WTC11 (cell line): Measurements from ENCODE around the gene OLFM1. TPM values are rescaled to one million over a fixed set of nuclear protein-coding genes. Genes with fewer than 3 reads are reported as not detected.

Experiments
- ATAC-seq: fragments of 200-7000 bp; cut with Tn5 transposase; 2 replicates; pipeline ENCODE4 v1.10.0; 2021; ENCODE audit warnings: mild to moderate bottlenecking, moderate library complexity
- CTCF ChIA-PET: fragments of 300-600 bp; sonication (Branson Sonifier 250); formaldehyde crosslinking; loops from one replicate; lab custom pipeline; 2021; ENCODE audit warnings: antibody characterized with exemption; lab: Charles Lee
- POLR2A ChIA-PET: fragments of 350-600 bp; sonication (Branson Sonifier 250); formaldehyde crosslinking; loops from one replicate; lab custom pipeline; 2021; ENCODE audit warnings: antibody characterized with exemption; lab: Charles Lee
- DNase-seq: peaks from one replicate; pipeline ENCODE4 v3.0.0; 2021; ENCODE audit warnings: low spot score
- H3K27ac Mint-ChIP-seq: 2 replicates; pipeline ENCODE4 v1.8.0; 2021; ENCODE audit warnings: mixed read lengths
- H3K27me3 Mint-ChIP-seq: 2 replicates; pipeline ENCODE4 v1.8.0; 2021; ENCODE audit warnings: low read depth, mild to moderate bottlenecking, moderate library complexity, mixed read lengths
- H3K36me3 Mint-ChIP-seq: 2 replicates; pipeline ENCODE4 v1.8.0; 2021; ENCODE audit warnings: mixed read lengths
- H3K4me1 Mint-ChIP-seq: 2 replicates; pipeline ENCODE4 v1.8.0; 2022; ENCODE audit warnings: mixed read lengths
- H3K4me3 Mint-ChIP-seq: 2 replicates; pipeline ENCODE4 v1.8.0; 2021; ENCODE audit warnings: mild to moderate bottlenecking, moderate library complexity, mixed read lengths
- H3K9me3 Mint-ChIP-seq: 2 replicates; pipeline ENCODE4 v1.8.0; 2021; ENCODE audit warnings: mixed read lengths
- ESRRA ChIP-seq: sonication (generic); formaldehyde crosslinking; IDR thresholded peaks from 2 replicates; pipeline ENCODE4 v1.8.1; 2022; ENCODE audit warnings: mild to moderate bottlenecking, missing genetic modification reagents, borderline replicate concordance
- FOXK1 ChIP-seq: sonication (generic); formaldehyde crosslinking; IDR thresholded peaks from 2 replicates; pipeline ENCODE4 v1.8.0; 2022; ENCODE audit warnings: mild to moderate bottlenecking, moderate library complexity, missing genetic modification reagents
- GRHL2 ChIP-seq: fragments of 250-450 bp; sonication (Bioruptor Pico); IDR thresholded peaks from 2 replicates; pipeline ENCODE4 v1.8.0; 2022; ENCODE audit warnings: mild to moderate bottlenecking, moderate library complexity; ENCODE audit not compliant: insufficient replicate concordance, severe bottlenecking
- MXD4 ChIP-seq: fragments of 250-450 bp; sonication (Bioruptor Pico); IDR thresholded peaks from 2 replicates; pipeline ENCODE4 v1.8.0; 2021; ENCODE audit warnings: mild to moderate bottlenecking, moderate library complexity, borderline replicate concordance
- NR1H2 ChIP-seq: sonication (generic); formaldehyde crosslinking; IDR thresholded peaks from 2 replicates; pipeline ENCODE4 v1.9.0; 2021; ENCODE audit warnings: mild to moderate bottlenecking, moderate library complexity, missing genetic modification reagents
- NR3C1 ChIP-seq: sonication (generic); formaldehyde crosslinking; conservative IDR thresholded peaks from 2 replicates; pipeline ENCODE4 v1.8.1; 2023; ENCODE audit warnings: low read depth, mild to moderate bottlenecking, missing genetic modification reagents
- PRRX2 ChIP-seq: fragments of 250-450 bp; sonication (Bioruptor Pico); IDR thresholded peaks from 2 replicates; pipeline ENCODE4 v1.8.0; 2021; ENCODE audit warnings: mild to moderate bottlenecking
- TCF7 ChIP-seq: sonication (generic); formaldehyde crosslinking; IDR thresholded peaks from 2 replicates; pipeline ENCODE4 v1.8.0; 2022; ENCODE audit warnings: mild to moderate bottlenecking, low read depth, missing genetic modification reagents, moderate library complexity
- TEAD1 ChIP-seq: sonication (generic); formaldehyde crosslinking; IDR thresholded peaks from 2 replicates; pipeline ENCODE4 v1.8.0; 2022; ENCODE audit warnings: mild to moderate bottlenecking, missing genetic modification reagents
- ZBTB21 ChIP-seq: sonication (generic); formaldehyde crosslinking; IDR thresholded peaks from 2 replicates; pipeline ENCODE4 v1.8.1; 2023; ENCODE audit warnings: mild to moderate bottlenecking, missing genetic modification reagents, borderline replicate concordance
- ZNF219 ChIP-seq: sonication (generic); formaldehyde crosslinking; IDR thresholded peaks from 2 replicates; pipeline ENCODE4 v1.8.0; 2023; ENCODE audit warnings: missing genetic modification reagents, mild to moderate bottlenecking, borderline replicate concordance
- ZNF263 ChIP-seq: sonication (generic); formaldehyde crosslinking; IDR thresholded peaks from 2 replicates; pipeline ENCODE4 v1.8.1; 2022; ENCODE audit warnings: low read depth, mild to moderate bottlenecking, moderate library complexity, missing genetic modification reagents
- ZNF317 ChIP-seq: sonication (generic); formaldehyde crosslinking; IDR thresholded peaks from 2 replicates; pipeline ENCODE4 v1.8.1; 2023; ENCODE audit warnings: low read depth, mild to moderate bottlenecking, moderate library complexity, missing genetic modification reagents, borderline replicate concordance
- ZNF396 ChIP-seq: fragments of 250-450 bp; sonication (Bioruptor Pico); IDR thresholded peaks from 2 replicates; pipeline ENCODE4 v1.8.0; 2021; ENCODE audit warnings: mild to moderate bottlenecking, moderate library complexity, borderline replicate concordance
- ZNF416 ChIP-seq: fragments of 250-450 bp; sonication (Bioruptor Pico); IDR thresholded peaks from 2 replicates; pipeline ENCODE4 v1.9.0; 2021; ENCODE audit warnings: mild to moderate bottlenecking, inconsistent platforms
- ZNF423 ChIP-seq: fragments of 250-450 bp; sonication (Bioruptor Pico); IDR thresholded peaks from 2 replicates; pipeline ENCODE4 v2.1.2; 2022; ENCODE audit warnings: mild to moderate bottlenecking, moderate library complexity
- total RNA-seq: library from RNA; stranded (reverse); gene quantifications from 3 replicates; pipeline ENCODE4 v1.2.3, GENCODE V29; 2021
- TF ChIP-seq, protein P1 (sequence below): fragments of 250-450 bp; sonication (Bioruptor Pico); IDR thresholded peaks from 2 replicates; pipeline ENCODE4 v1.8.0; 2021; ENCODE audit warnings: mild to moderate bottlenecking
- TF ChIP-seq, protein P2 (sequence below): sonication (generic); formaldehyde crosslinking; IDR thresholded peaks from 2 replicates; pipeline ENCODE4 v1.8.0; 2022; ENCODE audit warnings: mild to moderate bottlenecking, missing genetic modification reagents
- TF ChIP-seq, protein P3 (sequence below): sonication (generic); formaldehyde crosslinking; IDR thresholded peaks from 2 replicates; pipeline ENCODE4 v1.8.1; 2022; ENCODE audit warnings: mild to moderate bottlenecking, missing genetic modification reagents, moderate library complexity, borderline replicate concordance
- TF ChIP-seq, protein P4 (sequence below): fragments of 250-450 bp; sonication (Bioruptor Pico); IDR thresholded peaks from 2 replicates; pipeline ENCODE4 v1.9.0; 2021; ENCODE audit warnings: mild to moderate bottlenecking, borderline replicate concordance
- TF ChIP-seq, protein P5 (sequence below): sonication (generic); formaldehyde crosslinking; IDR thresholded peaks from 2 replicates; pipeline ENCODE4 v1.8.1; 2022; ENCODE audit warnings: low read depth, missing genetic modification reagents, borderline replicate concordance
- TF ChIP-seq, protein P6 (sequence below): sonication (generic); formaldehyde crosslinking; IDR thresholded peaks from 2 replicates; pipeline ENCODE4 v1.8.1; 2023; ENCODE audit warnings: mild to moderate bottlenecking, missing genetic modification reagents

OLFM1 gene
- total RNA-seq, 1 experiment from 2014 or later, result 37.6 TPM

DNA sequence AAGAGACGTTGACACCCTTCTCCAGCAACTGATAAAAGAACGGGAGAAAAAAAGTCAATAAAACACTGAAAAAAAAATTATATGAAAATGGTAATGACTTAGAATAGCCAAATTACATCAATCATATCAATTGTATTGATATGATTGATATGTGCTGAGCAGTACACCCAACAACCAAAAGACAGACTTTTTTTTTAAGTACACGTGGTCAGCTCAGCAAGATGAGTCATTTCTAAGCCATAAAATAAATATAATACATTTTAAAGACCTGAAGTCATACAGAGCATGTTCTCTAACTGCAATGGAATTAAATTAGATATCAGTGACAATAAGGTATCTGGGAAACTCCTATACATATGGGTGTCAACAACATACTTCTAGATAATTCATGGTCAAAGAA lies 30.9 kb upstream of the OLFM1 start:
- Mint-ChIP-seq H3K36me3 (no peaks in the 10 kb centered on the region), H3K4me3 (no peak overlapping the region), H3K27me3 (no peaks in the 10 kb centered on the region), H3K4me1 (no peaks in the 10 kb centered on the region), H3K9me3 (peaks cover 8% of the 10 kb centered on the region; the same call in 1 of the 2 replicates), H3K27ac (no peak overlapping the region)
- POLR2A ChIA-PET, result interaction anchor here (0.7 kb wide), 1 partner anchor 232 kb away, joined by 4 read pairs; no protein-coding TSS in a partner anchor
- CTCF ChIA-PET, result no interaction called here
- ATAC-seq, result no peak
- DNase-seq, result no peak
- TF ChIP-seq GRHL2 (no peak), ZNF263 (CRISPR knock-in tag) (no peak)

DNA sequence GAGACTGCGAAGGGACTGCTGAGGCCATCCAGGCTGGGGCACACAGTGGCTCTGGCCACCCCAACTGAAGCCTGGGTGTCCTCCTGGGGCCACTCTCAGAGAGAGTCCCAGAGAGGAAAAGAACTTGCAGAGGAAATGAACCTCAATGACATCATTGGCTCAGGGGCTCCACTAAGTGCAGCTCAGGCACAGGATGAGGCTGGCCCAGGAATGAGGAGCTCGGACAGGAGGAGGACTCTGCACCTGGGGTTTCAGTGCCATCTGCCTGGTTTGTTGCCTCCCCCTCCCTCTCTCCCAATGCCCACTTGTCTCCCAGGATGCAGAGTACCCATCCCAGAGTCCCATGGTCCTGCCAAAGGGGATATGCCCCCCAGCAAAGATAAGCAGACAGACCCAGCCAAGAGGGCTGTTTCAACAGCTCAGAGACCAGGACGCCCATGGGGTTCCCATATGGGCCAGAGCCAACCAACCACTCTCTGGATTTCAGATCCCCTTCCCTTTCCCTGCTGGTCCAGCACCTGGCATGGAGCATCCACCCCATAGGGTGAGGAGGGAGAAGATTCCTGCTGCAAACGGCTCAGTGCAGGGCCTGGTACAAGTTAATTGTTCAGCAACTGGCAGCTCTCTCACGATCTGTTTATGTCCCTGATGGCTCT lies 26.9 kb upstream of the OLFM1 start:
- Mint-ChIP-seq H3K4me1 (no peaks in the 10 kb centered on the region), H3K27me3 (peaks cover 14% of the 10 kb centered on the region), H3K27ac (no peak overlapping the region), H3K9me3 (peaks cover 31% of the 10 kb centered on the region), H3K4me3 (no peak overlapping the region), H3K36me3 (peaks cover 26% of the 10 kb centered on the region)
- ATAC-seq (no peak), DNase-seq (no peak)
- ChIA-PET CTCF (no interaction called here), POLR2A (no interaction called here)
- TF ChIP-seq, protein P1, sequence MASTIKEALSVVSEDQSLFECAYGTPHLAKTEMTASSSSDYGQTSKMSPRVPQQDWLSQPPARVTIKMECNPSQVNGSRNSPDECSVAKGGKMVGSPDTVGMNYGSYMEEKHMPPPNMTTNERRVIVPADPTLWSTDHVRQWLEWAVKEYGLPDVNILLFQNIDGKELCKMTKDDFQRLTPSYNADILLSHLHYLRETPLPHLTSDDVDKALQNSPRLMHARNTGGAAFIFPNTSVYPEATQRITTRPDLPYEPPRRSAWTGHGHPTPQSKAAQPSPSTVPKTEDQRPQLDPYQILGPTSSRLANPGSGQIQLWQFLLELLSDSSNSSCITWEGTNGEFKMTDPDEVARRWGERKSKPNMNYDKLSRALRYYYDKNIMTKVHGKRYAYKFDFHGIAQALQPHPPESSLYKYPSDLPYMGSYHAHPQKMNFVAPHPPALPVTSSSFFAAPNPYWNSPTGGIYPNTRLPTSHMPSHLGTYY, result no peak
- TF ChIP-seq TEAD1 (no peak), NR3C1 (CRISPR knock-in tag) (no peak), TCF7 (CRISPR knock-in tag) (no peak), ZNF416 (CRISPR knock-in tag) (no peak), ZBTB21 (CRISPR knock-in tag) (no peak), NR1H2 (no peak), GRHL2 (no peak), FOXK1 (no peak), ESRRA (CRISPR knock-in tag) (no peak)
- TF ChIP-seq, protein P2, sequence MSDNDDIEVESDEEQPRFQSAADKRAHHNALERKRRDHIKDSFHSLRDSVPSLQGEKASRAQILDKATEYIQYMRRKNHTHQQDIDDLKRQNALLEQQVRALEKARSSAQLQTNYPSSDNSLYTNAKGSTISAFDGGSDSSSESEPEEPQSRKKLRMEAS (CRISPR knock-in tag), result no peak

DNA sequence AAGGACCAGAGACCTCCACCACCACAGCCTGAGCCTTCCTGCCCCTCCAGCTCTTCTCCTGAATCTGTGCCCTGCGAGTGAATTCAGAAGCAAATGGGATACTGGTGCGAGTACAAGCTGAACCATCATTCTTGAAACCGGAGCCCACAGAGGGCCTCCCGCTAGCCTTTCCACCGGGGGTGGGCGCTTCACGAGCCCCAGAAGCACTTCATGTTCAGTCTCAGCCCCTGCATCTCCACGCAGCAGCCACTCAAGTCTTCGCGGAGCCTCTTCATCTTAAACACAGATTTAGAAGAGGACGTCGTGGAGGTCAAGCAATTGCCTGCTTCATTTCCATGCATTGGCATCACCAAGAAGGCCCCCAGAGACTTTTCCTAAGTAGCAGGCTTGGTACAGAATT lies 26.0 kb upstream of the OLFM1 start:
- Mint-ChIP-seq H3K36me3 (peaks cover 28% of the 10 kb centered on the region), H3K4me3 (no peak overlapping the region), H3K4me1 (no peaks in the 10 kb centered on the region), H3K27ac (no peak overlapping the region), H3K9me3 (peaks cover 37% of the 10 kb centered on the region), H3K27me3 (peaks cover 19% of the 10 kb centered on the region)
- ATAC-seq, result no peak
- POLR2A ChIA-PET, result interaction anchor here (0.6 kb wide), 1 partner anchor 111 kb away, joined by 3 read pairs; no protein-coding TSS in a partner anchor
- CTCF ChIA-PET, result no interaction called here
- DNase-seq, result no peak
- TF ChIP-seq ZNF423 (CRISPR knock-in tag), result no peak
- TF ChIP-seq, protein P3, sequence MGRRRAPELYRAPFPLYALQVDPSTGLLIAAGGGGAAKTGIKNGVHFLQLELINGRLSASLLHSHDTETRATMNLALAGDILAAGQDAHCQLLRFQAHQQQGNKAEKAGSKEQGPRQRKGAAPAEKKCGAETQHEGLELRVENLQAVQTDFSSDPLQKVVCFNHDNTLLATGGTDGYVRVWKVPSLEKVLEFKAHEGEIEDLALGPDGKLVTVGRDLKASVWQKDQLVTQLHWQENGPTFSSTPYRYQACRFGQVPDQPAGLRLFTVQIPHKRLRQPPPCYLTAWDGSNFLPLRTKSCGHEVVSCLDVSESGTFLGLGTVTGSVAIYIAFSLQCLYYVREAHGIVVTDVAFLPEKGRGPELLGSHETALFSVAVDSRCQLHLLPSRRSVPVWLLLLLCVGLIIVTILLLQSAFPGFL (CRISPR knock-in tag), result no peak
- no peak for TF ChIP-seq ZNF396 (CRISPR knock-in tag)
- no peak for TF ChIP-seq ZNF219 (CRISPR knock-in tag)
- TF ChIP-seq, protein P4, sequence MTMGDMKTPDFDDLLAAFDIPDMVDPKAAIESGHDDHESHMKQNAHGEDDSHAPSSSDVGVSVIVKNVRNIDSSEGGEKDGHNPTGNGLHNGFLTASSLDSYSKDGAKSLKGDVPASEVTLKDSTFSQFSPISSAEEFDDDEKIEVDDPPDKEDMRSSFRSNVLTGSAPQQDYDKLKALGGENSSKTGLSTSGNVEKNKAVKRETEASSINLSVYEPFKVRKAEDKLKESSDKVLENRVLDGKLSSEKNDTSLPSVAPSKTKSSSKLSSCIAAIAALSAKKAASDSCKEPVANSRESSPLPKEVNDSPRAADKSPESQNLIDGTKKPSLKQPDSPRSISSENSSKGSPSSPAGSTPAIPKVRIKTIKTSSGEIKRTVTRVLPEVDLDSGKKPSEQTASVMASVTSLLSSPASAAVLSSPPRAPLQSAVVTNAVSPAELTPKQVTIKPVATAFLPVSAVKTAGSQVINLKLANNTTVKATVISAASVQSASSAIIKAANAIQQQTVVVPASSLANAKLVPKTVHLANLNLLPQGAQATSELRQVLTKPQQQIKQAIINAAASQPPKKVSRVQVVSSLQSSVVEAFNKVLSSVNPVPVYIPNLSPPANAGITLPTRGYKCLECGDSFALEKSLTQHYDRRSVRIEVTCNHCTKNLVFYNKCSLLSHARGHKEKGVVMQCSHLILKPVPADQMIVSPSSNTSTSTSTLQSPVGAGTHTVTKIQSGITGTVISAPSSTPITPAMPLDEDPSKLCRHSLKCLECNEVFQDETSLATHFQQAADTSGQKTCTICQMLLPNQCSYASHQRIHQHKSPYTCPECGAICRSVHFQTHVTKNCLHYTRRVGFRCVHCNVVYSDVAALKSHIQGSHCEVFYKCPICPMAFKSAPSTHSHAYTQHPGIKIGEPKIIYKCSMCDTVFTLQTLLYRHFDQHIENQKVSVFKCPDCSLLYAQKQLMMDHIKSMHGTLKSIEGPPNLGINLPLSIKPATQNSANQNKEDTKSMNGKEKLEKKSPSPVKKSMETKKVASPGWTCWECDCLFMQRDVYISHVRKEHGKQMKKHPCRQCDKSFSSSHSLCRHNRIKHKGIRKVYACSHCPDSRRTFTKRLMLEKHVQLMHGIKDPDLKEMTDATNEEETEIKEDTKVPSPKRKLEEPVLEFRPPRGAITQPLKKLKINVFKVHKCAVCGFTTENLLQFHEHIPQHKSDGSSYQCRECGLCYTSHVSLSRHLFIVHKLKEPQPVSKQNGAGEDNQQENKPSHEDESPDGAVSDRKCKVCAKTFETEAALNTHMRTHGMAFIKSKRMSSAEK (CRISPR knock-in tag), result no peak
- TF ChIP-seq, protein P5, sequence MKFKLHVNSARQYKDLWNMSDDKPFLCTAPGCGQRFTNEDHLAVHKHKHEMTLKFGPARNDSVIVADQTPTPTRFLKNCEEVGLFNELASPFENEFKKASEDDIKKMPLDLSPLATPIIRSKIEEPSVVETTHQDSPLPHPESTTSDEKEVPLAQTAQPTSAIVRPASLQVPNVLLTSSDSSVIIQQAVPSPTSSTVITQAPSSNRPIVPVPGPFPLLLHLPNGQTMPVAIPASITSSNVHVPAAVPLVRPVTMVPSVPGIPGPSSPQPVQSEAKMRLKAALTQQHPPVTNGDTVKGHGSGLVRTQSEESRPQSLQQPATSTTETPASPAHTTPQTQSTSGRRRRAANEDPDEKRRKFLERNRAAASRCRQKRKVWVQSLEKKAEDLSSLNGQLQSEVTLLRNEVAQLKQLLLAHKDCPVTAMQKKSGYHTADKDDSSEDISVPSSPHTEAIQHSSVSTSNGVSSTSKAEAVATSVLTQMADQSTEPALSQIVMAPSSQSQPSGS (CRISPR knock-in tag), result no peak
- no peak for TF ChIP-seq MXD4 (CRISPR knock-in tag)
- no peak for TF ChIP-seq ZNF317 (CRISPR knock-in tag)
- no peak for TF ChIP-seq ZBTB21 (CRISPR knock-in tag)
- no peak for TF ChIP-seq TEAD1
- TF ChIP-seq, protein P6, sequence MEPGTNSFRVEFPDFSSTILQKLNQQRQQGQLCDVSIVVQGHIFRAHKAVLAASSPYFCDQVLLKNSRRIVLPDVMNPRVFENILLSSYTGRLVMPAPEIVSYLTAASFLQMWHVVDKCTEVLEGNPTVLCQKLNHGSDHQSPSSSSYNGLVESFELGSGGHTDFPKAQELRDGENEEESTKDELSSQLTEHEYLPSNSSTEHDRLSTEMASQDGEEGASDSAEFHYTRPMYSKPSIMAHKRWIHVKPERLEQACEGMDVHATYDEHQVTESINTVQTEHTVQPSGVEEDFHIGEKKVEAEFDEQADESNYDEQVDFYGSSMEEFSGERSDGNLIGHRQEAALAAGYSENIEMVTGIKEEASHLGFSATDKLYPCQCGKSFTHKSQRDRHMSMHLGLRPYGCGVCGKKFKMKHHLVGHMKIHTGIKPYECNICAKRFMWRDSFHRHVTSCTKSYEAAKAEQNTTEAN (CRISPR knock-in tag), result no peak
- no peak for TF ChIP-seq ZNF416 (CRISPR knock-in tag)
- TF ChIP-seq PRRX2 (CRISPR knock-in tag), result no peak
